Endothelial cell of umbilical vein (primary cell): Measurements from ENCODE around the gene CHRNB1. TPM values are rescaled to one million over a fixed set of nuclear protein-coding genes. Genes with fewer than 3 reads are reported as not detected.

Experiments
- BruUV-seq: library from RNA; stranded (reverse); fragments of 400-500 nt; replicated peaks from 2 replicates; lab custom pipeline; 2021; lab: Mats Ljungman, UMichigan
- CTCF ChIA-PET: fragments of 300-600, 350-600 bp; sonication (Branson Sonifier 250); formaldehyde crosslinking; loops from one replicate; lab custom pipeline; 2021; ENCODE audit warnings: antibody characterized with exemption, inconsistent platforms; lab: Charles Lee
- POLR2A ChIA-PET: fragments of 300-600, 350-600 bp; sonication (Branson Sonifier 250); formaldehyde crosslinking; loops from one replicate; lab custom pipeline; 2021; ENCODE audit warnings: antibody characterized with exemption, inconsistent platforms; lab: Charles Lee
- DNase-seq: peaks from one replicate; pipeline ENCODE4 v3.0.0-alpha.2; 2011; ENCODE audit warnings: low read depth, low spot score
- FAIRE-seq: peaks from 2 replicates; lab custom pipeline; 2011; peaks lifted over from hg19 to GRCh38; lab: Jason Lieb, UNC
- H2AFZ ChIP-seq: 2 replicates; pipeline ENCODE4 v1.6.0; 2012; ENCODE audit warnings: low read depth, low read length, control low read depth, inconsistent platforms
- H3K27ac ChIP-seq: 2 replicates; pipeline ENCODE4 v1.5.1; 2011; ENCODE audit warnings: low read depth, mild to moderate bottlenecking, control low read depth, low read length, moderate library complexity; ENCODE audit not compliant: insufficient read depth
- H3K27me3 ChIP-seq, 2 experiments: 2 replicates each; pipeline versions ENCODE4 v1.6.0 to v1.6.1; 2011; ENCODE audit warnings: low read length in 2 of 2, mixed read lengths in 1 of 2; ENCODE audit not compliant: control insufficient read depth in 2 of 2, insufficient read depth in 2 of 2
- H3K36me3 ChIP-seq, 2 experiments: 2 replicates in 1 of 2; 3 replicates in 1 of 2; pipeline ENCODE4 v1.5.1; 2011; ENCODE audit warnings: low read length in 2 of 2, mild to moderate bottlenecking in 1 of 2, moderate library complexity in 1 of 2; ENCODE audit not compliant: control insufficient read depth in 2 of 2, insufficient read depth in 2 of 2; ENCODE audit errors: extremely low read depth in 1 of 2
- H3K4me1 ChIP-seq: 3 replicates; pipeline ENCODE4 v1.5.1; 2011; ENCODE audit warnings: mild to moderate bottlenecking, low read length; ENCODE audit not compliant: control insufficient read depth, insufficient read depth; ENCODE audit errors: extremely low read depth
- H3K4me2 ChIP-seq: 2 replicates; pipeline ENCODE4 v1.6.1; 2011; ENCODE audit warnings: low read length, control low read depth, mixed read lengths; ENCODE audit not compliant: insufficient read depth
- H3K4me3 ChIP-seq, 3 experiments: fragments of 200-600 bp in 1 of 3; sonication (generic), shearing (Covaris generic) in 1 of 3; replicated peaks in 1 of 3; 2 replicates each; pipeline ENCODE4 v1.5.1; 2011 to 2016; ENCODE audit warnings: control low read depth in 3 of 3, low read length in 3 of 3, mild to moderate bottlenecking in 2 of 3, inconsistent platforms in 1 of 3, low read depth in 1 of 3, moderate library complexity in 1 of 3; ENCODE audit not compliant: insufficient read depth in 1 of 3
- H3K79me2 ChIP-seq: 2 replicates; pipeline ENCODE4 v1.6.0; 2012; ENCODE audit warnings: low read length, inconsistent platforms; ENCODE audit not compliant: control insufficient read depth, insufficient read depth
- H3K9ac ChIP-seq: replicated peaks from 2 replicates; pipeline ENCODE3; 2011; ENCODE audit warnings: low read length, control low read depth; ENCODE audit not compliant: insufficient read depth; ENCODE audit errors: extremely low read depth
- H3K9me1 ChIP-seq: replicated peaks from 3 replicates; pipeline ENCODE4 v1.6.0; 2011; ENCODE audit warnings: mild to moderate bottlenecking, low read length; ENCODE audit not compliant: control insufficient read depth, insufficient read depth; ENCODE audit errors: extremely low read depth
- H3K9me3 ChIP-seq: replicated peaks from 2 replicates; pipeline ENCODE4 v1.5.1; 2012; ENCODE audit warnings: low read length, inconsistent platforms; ENCODE audit not compliant: control insufficient read depth, insufficient read depth
- H4K20me1 ChIP-seq: replicated peaks from 2 replicates; pipeline ENCODE3; 2011; ENCODE audit warnings: mild to moderate bottlenecking, low read length; ENCODE audit not compliant: control insufficient read depth, insufficient read depth; ENCODE audit errors: extremely low read depth
- EZH2 ChIP-seq: IDR thresholded peaks from 2 replicates; pipeline ENCODE4 v1.6.1; 2012; ENCODE audit warnings: borderline replicate concordance, low read depth, mild to moderate bottlenecking, moderate library complexity, low read length, inconsistent platforms; ENCODE audit not compliant: severe bottlenecking
- FOS ChIP-seq: IDR thresholded peaks from 2 replicates; pipeline ENCODE4 v1.6.1; 2011; ENCODE audit warnings: mild to moderate bottlenecking, low read length, moderate library complexity, borderline replicate concordance; ENCODE audit not compliant: insufficient read depth
- GATA2 ChIP-seq: IDR thresholded peaks from 2 replicates; pipeline ENCODE4 v1.7.0; 2011; ENCODE audit warnings: low read depth, mild to moderate bottlenecking, moderate library complexity, mixed read lengths, low read length; ENCODE audit not compliant: insufficient read length, insufficient read depth
- JUN ChIP-seq: IDR thresholded peaks from 2 replicates; pipeline ENCODE4 v1.6.1; 2011; ENCODE audit warnings: borderline replicate concordance, low read depth; ENCODE audit not compliant: insufficient read length, insufficient read depth
- MAX ChIP-seq: IDR thresholded peaks from 2 replicates; pipeline ENCODE4 v1.6.1; 2011; ENCODE audit not compliant: insufficient read depth, insufficient read length
- MYC ChIP-seq: IDR thresholded peaks from one replicate; pipeline ENCODE4 v1.6.1; 2011; ENCODE audit warnings: mild to moderate bottlenecking, low read depth, low read length
- POLR2A ChIP-seq: IDR thresholded peaks from 2 replicates; pipeline ENCODE4 v1.6.1; 2012; ENCODE audit warnings: low read depth, mild to moderate bottlenecking, control low read depth, low read length
- POLR2AphosphoS5 ChIP-seq: IDR thresholded peaks from 2 replicates; pipeline ENCODE4 v1.6.1; 2012; ENCODE audit warnings: low read depth, mild to moderate bottlenecking, control low read depth, low read length, moderate library complexity; ENCODE audit not compliant: insufficient read depth
- dilution Hi-C: fragments of 300-500 bp; cut with MboI; formaldehyde crosslinking; loops from one replicate; pipeline ENCODE4 v1.15.0; 2019; ENCODE audit warnings: low sequenced_read_pairs; ENCODE audit not compliant: extremely low pct_ligation_motif_present
- intact Hi-C: fragments of 100-400 bp; cut with micrococcal nuclease; formaldehyde crosslinking; loops from one replicate; pipeline ENCODE4 v1.10.0; 2022
- polyA plus RNA-seq, 4 experiments: library from polyadenylated mRNA; depleted of rRNA in 3 of 4; stranded (reverse) in 3 of 4; unstranded in 1 of 4; fragments of >200 nt; gene quantifications; 2 replicates each; pipeline versions ENCODE4 v1.2.1 to v1.2.3, GENCODE V29; 2011 to 2012; ENCODE audit warnings: missing spikeins in 1 of 4
- total RNA-seq: library from RNA; stranded (reverse); gene quantifications from 2 replicates; pipeline ENCODE4 v1.2.3, GENCODE V29; 2021

Gene CHRNB1
- total and polyA plus RNA-seq, 2 donors (not counting 3 experiments of a cell fraction or from before 2014, with no cell fraction given): 5.6 to 9.3 TPM

- POLR2A ChIA-PET: no interaction called here
- H4K20me1 ChIP-seq: no peaks in the 10 kb centered on the region
- H3K9me3 ChIP-seq: no peaks in the 10 kb centered on the region
- H3K9me1 ChIP-seq: no peaks in the 10 kb centered on the region
- no peak for DNase-seq
- CTCF ChIA-PET: no interaction called here
- intact Hi-C loops: no loop called here
- H3K27me3 ChIP-seq: no peaks in the 10 kb centered on the region
- peaks cover 0 to 16% of the 10 kb centered on the region in 2 experiments for H3K36me3 ChIP-seq
- H3K27ac ChIP-seq: no peak overlapping the region
- TF ChIP-seq GATA2 (no peak), EZH2 (no peak), POLR2A (no peak), MAX (no peak), POLR2AphosphoS5 (no peak)
- H3K9ac ChIP-seq: no peak overlapping the region
- no peak overlapping the region for H2AFZ ChIP-seq
- H3K79me2 ChIP-seq: peaks cover 2% of the 10 kb centered on the region
- H3K4me2 ChIP-seq: no peak overlapping the region
- no peak for FAIRE-seq
- no peak overlapping the region for H3K4me3 ChIP-seq
- dilution Hi-C loops: no loop called here
- no peaks in the 10 kb centered on the region for H3K4me1 ChIP-seq
- no TSS peak for BruUV-seq
These were observed 17.9 kb downstream of the CHRNB1 start for GRCh38 chr17:7462474-7463371.

GRCh38 chr17:7463372-7463846, 18.5 kb downstream of the CHRNB1 start:
- POLR2A ChIA-PET: no interaction called here
- H2AFZ ChIP-seq: no peak overlapping the region
- no peak overlapping the region for H3K4me3 ChIP-seq
- DNase-seq (no peak), FAIRE-seq (no peak)
- H3K9ac ChIP-seq: no peak overlapping the region
- no peaks in the 10 kb centered on the region for H4K20me1 ChIP-seq
- H3K36me3 ChIP-seq: peaks cover 0 to 16% of the 10 kb centered on the region in 2 experiments
- no peaks in the 10 kb centered on the region for H3K9me3 ChIP-seq
- TF ChIP-seq FOS (no peak), MYC (no peak), JUN (no peak), POLR2A (no peak)
- no peaks in the 10 kb centered on the region for H3K4me1 ChIP-seq
- H3K9me1 ChIP-seq: no peaks in the 10 kb centered on the region
- intact Hi-C loops: no loop called here
- CTCF ChIA-PET: interaction anchor here (1.4 kb wide), 1 partner anchor 36 kb away, joined by 3 read pairs; no protein-coding TSS in a partner anchor
- dilution Hi-C loops: no loop called here
- no peaks in the 10 kb centered on the region for H3K27me3 ChIP-seq
- no peak overlapping the region for H3K4me2 ChIP-seq
- BruUV-seq: no TSS peak
- no peak overlapping the region for H3K27ac ChIP-seq
- H3K79me2 ChIP-seq: peaks cover 5% of the 10 kb centered on the region
